22Rv1 (cell line): Measurements from ENCODE around the gene LMF2.

Experiments used
- H3K27ac ChIP-seq: fragments of 450-650 bp; 2 replicates; pipeline ENCODE4 v1.5.1; 2017
- ZFX ChIP-seq: fragments of 450-650 bp; IDR thresholded peaks from 2 replicates; pipeline ENCODE4 v1.6.1; 2017; ENCODE audit warnings: antibody characterized with exemption, borderline replicate concordance
- TF ChIP-seq, protein P1 (sequence below): fragments of 450-650 bp; IDR thresholded peaks from 2 replicates; pipeline ENCODE4 v1.5.1; 2017; ENCODE audit warnings: mild to moderate bottlenecking

The LMF2 gene

DNA sequence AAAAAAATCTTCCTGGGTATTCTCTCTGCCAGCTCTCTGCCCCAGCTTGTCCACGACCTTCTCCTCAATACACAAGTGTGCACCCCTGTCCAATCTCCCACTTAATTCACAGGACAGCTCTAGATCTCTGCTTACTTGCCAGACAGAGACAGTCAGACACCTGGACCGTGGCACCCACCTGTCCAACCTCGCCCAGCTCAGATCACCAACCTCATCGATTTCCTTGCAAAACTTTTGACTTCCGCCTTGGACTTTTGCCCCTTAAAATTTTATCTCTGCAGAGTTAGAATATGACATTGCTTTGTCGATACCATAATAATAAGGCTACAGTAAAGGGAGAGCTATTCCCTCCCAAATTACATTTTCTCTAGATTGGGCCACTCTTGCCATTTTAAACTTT, 10.4 kb downstream of the LMF2 start:
- peak overlapping the region; percentile 89 for H3K27ac ChIP-seq
- TF ChIP-seq, protein P1, sequence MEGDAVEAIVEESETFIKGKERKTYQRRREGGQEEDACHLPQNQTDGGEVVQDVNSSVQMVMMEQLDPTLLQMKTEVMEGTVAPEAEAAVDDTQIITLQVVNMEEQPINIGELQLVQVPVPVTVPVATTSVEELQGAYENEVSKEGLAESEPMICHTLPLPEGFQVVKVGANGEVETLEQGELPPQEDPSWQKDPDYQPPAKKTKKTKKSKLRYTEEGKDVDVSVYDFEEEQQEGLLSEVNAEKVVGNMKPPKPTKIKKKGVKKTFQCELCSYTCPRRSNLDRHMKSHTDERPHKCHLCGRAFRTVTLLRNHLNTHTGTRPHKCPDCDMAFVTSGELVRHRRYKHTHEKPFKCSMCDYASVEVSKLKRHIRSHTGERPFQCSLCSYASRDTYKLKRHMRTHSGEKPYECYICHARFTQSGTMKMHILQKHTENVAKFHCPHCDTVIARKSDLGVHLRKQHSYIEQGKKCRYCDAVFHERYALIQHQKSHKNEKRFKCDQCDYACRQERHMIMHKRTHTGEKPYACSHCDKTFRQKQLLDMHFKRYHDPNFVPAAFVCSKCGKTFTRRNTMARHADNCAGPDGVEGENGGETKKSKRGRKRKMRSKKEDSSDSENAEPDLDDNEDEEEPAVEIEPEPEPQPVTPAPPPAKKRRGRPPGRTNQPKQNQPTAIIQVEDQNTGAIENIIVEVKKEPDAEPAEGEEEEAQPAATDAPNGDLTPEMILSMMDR = no peak
- no peak for TF ChIP-seq ZFX

DNA sequence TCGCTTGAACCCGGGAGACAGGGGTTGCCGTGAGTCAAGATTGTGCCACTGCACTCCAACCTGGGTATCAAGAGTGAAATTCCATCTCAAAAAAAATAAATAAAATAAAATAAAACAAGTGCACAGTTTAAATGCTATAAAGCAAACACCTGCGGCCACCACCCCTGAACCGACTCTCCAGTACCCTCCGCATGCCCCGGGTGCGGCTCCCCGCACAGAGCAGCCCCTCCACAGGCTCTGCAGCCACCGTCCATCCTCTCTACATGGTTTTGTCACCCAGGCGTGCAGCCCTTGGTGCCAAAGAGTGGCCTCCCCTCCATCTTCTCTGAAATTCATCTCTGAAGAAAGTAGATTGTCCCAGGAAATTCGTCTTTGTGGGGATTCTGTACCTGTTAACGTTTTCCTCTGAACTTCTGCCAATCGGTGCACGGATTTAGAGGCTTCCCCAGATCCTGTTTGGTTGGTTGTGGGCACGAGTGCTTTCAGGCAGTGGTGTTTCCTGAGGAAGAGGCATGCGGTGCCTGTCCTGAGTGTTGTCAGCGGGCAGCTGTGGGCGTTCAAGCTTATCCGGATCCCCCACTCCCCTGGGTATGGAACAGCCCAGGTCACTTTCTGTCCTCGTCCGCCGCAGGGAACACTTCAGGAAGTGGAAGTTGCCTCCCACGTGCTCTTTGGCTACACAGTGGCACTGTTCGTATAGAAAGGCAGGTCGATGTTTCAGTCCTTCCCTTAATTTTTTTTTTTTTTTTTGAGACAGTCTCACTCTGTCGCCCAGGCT, 16.8 kb downstream of the LMF2 start:
- no peak for TF ChIP-seq ZFX
- TF ChIP-seq, protein P1 = no peak
- no peak overlapping the region for H3K27ac ChIP-seq

DNA sequence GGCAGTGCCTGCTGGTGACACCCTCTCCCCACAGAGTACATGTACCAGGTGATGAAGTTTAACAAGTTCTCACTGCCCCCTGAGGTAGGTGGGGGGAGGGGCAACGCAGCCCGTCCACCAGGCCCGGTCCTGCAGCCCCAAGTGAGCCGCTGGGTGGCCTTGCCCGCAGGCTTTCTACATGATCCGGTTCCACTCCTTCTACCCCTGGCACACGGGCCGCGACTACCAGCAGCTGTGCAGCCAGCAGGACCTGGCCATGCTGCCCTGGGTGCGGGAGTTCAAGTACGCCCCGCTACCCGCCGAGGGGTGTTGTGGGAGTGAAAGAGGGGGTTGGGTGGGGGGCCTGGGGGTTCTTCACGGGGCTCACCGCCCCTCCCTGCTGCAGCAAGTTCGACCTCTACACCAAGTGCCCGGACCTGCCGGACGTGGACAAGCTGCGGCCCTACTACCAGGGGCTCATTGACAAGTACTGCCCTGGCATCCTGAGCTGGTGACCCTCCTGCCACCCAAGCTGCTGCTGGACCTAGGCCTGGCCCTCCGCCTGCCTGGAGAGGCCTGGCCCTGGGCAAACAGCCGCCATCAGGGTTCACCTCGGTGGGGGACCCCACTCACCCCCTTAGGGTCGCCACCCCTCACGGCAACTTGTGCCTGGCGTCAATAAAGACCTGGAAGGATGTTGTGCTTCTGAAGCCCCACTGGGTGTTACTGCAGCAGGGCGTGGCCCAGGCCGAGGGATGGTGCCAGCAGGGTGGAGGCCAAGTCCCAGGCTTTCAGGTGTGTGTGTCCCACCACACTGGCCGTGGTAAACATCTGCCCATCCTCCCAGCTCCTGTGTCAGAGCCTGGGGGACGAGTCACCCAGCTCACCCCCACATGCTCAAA, 17.9 kb downstream of the LMF2 start:
- no peak for TF ChIP-seq ZFX
- TF ChIP-seq, protein P1 = no peak

DNA sequence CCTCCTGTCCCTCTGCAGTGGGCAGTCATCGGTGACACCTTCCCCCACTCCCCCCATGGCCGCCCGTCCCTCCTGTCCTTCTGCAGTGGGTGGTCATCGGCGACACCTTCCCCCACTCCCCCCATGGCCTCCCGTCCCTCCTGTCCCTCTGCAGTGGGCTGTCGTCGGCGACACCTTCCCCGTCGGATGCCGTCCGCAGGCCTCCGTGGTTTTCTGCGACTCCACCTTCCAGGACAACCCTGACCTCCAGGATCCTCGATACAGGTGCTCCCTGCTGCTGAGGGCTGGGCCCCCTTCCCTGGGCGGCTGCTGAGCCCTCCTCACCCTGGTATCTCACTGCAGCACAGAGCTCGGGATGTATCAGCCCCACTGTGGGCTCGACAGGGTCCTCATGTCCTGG, 18.6 kb downstream of the LMF2 start:
- no peak overlapping the region for H3K27ac ChIP-seq
- TF ChIP-seq, protein P1 = no peak
- no peak for TF ChIP-seq ZFX

More for the DNA sequence above, 17.9 kb downstream of the LMF2 start:
- no peak overlapping the region for H3K27ac ChIP-seq

DNA sequence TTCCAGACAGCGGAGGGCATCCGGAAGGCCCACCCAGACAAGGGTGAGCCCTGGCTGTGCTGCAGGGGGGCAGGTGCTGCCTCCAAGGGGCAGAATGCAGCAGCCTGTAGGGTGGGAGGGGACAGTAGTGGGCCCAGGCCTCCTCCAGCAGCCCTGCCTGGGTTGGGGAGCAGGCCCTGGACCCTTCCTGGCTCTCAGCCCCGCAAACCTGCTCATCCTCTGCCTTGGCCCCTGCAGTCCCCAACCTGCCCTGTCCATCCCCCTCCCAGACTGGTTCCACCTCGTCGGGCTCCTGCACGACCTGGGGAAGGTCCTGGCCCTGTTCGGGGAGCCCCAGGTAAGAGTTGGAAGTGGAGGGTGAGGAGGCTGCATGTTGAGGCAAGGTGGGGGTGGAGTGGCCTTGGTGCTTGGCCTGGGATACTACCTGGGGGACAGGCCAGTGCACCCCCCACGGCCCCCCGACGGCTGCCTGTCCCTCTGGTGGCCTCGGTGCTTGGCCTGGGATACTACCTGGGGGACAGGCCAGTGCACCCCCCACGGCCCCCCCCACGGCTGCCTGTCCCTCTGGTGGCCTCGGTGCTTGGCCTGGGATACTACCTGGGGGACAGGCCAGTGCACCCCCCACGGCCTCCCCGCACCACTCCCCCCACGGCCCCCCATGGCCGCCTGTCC, 19.4 kb downstream of the LMF2 start:
- no peak for TF ChIP-seq ZFX
- TF ChIP-seq, protein P1 = no peak
- H3K27ac ChIP-seq = no peak overlapping the region

DNA sequence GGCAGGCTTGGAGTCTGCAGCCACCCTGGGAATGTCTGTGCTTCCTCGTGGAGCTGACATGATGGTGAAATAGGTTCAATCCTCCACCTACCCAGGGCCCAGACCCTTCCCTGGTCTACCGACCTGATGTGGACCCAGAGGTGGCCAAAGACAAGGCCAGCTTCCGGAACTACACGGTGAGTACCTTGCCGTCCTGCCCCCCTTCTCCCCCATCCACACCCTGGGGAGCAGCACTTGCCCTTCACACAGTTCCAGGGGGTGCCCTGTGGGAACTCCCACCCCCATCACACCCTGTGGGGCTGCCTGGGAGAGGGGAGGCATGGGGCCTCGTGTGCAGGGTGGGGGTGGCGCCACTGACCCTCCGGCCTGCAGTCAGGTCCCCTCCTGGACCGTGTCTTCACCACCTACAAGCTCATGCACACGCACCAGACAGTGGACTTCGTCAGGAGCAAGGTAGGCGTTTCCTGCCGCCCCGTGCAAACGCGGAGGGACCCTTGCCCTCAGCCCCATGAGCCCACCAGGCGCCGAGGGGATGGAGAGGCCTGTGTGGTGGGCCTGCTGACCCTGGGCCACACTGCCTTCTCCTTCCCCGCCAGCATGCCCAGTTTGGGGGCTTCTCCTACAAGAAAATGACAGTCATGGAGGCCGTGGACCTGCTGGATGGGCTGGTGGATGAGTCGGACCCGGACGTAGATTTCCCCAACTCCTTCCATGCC, 20.1 kb downstream of the LMF2 start:
- H3K27ac ChIP-seq = peak overlapping the region; percentile 95
- TF ChIP-seq ZFX = no peak
- TF ChIP-seq, protein P1 = no peak
